ENCODE measurements around the gene BCL11A.

BCL11A gene

GRCh38 chr2:60453872-60454271, 99.6 kb downstream of the BCL11A start:
- no peak for DNase-seq

- no peak for DNase-seq
Measured at GRCh38 chr2:60453301-60453700, 100.2 kb downstream of the BCL11A start.

GRCh38 chr2:60450488-60450887, 103.0 kb downstream of the BCL11A start:
- no peak for DNase-seq

GRCh38 chr2:60447943-60448342, 105.5 kb downstream of the BCL11A start:
- DNase-seq, result no peak

- DNase-seq, result no peak
Measured at GRCh38 chr2:60446413-60447267, 106.8 kb downstream of the BCL11A start.

- DNase-seq, result no peak
Measured at GRCh38 chr2:60445684-60446179, 107.7 kb downstream of the BCL11A start.

GRCh38 chr2:60442608-60443007, 110.8 kb downstream of the BCL11A start:
- DNase-seq, result no peak

- DNase-seq, result no peak
Measured at GRCh38 chr2:60441800-60442199, 111.7 kb downstream of the BCL11A start.

- no peak for DNase-seq
Measured at GRCh38 chr2:60440767-60441163, 112.7 kb downstream of the BCL11A start.

GRCh38 chr2:60440079-60440766, 113.2 kb downstream of the BCL11A start:
- DNase-seq, result no peak

- no peak for DNase-seq
Measured at GRCh38 chr2:60439219-60439974, 114.1 kb downstream of the BCL11A start.

- no peak for DNase-seq
Measured at GRCh38 chr2:60438653-60439052, 114.8 kb downstream of the BCL11A start.

GRCh38 chr2:60438131-60438530, 115.3 kb downstream of the BCL11A start:
- no peak for DNase-seq

- DNase-seq, result no peak
Measured at GRCh38 chr2:60437080-60437696, 116.3 kb downstream of the BCL11A start.

- DNase-seq, result no peak
Measured at GRCh38 chr2:60433018-60433596, 120.3 kb downstream of the BCL11A start.

- DNase-seq, result no peak
Measured at GRCh38 chr2:60432035-60432601, 121.3 kb downstream of the BCL11A start.

GRCh38 chr2:60429681-60430080, 123.8 kb downstream of the BCL11A start:
- DNase-seq, result no peak

GRCh38 chr2:60426880-60427279, 126.6 kb downstream of the BCL11A start:
- no peak for DNase-seq

GRCh38 chr2:60426341-60426740, 127.1 kb downstream of the BCL11A start:
- no peak for DNase-seq

- DNase-seq, result no peak
Measured at GRCh38 chr2:60424233-60424632, 129.2 kb downstream of the BCL11A start.

GRCh38 chr2:60423505-60423904, 129.9 kb downstream of the BCL11A start:
- DNase-seq, result no peak

- no peak for DNase-seq
Measured at GRCh38 chr2:60422826-60423483, 130.5 kb downstream of the BCL11A start.

All from activated CD4-positive, alpha-beta T cell treated with anti-CD3 and anti-CD28 coated beads, Interleukin-2, amount 50 U/mL, for 16 hours (primary cell).